Activated CD8-positive, alpha-beta T cell treated with anti-CD3 and anti-CD28 coated beads for 36 hours (primary cell): ENCODE data around the gene ZDHHC15. TPM values are rescaled to one million over a fixed set of nuclear protein-coding genes. Genes with fewer than 3 reads are reported as not detected.
"Not testable (repeated sequence)": the region's sequence is repeated elsewhere in the genome, so short reads cannot be mapped to it uniquely, and the experiment has no call there.

Experiments
- ATAC-seq: fragments of 200-7000 bp; cut with Tn5 transposase; one replicate; pipeline ENCODE4 v1.10.0; 2021; ENCODE audit warnings: mild to moderate bottlenecking, moderate library complexity
- CTCF ChIA-PET: fragments of 350-600 bp; sonication (Branson Sonifier 250); formaldehyde crosslinking; loops from one replicate; lab custom pipeline; 2021; ENCODE audit warnings: antibody characterized with exemption; lab: Charles Lee
- POLR2A ChIA-PET: fragments of 350-600 bp; sonication (Branson Sonifier 250); formaldehyde crosslinking; loops from one replicate; lab custom pipeline; 2021; ENCODE audit warnings: antibody characterized with exemption; lab: Charles Lee
- DNase-seq: peaks from one replicate; pipeline ENCODE4 v3.0.0-alpha.2; 2020
- H3K27ac Mint-ChIP-seq: one replicate; pipeline ENCODE4 v1.8.0; 2021; ENCODE audit warnings: mild to moderate bottlenecking, mixed read lengths
- H3K27me3 Mint-ChIP-seq: one replicate; pipeline ENCODE4 v1.8.0; 2021; ENCODE audit warnings: mixed read lengths
- H3K36me3 Mint-ChIP-seq: one replicate; pipeline ENCODE4 v1.8.0; 2021; ENCODE audit warnings: low read depth, mixed read lengths
- H3K4me1 Mint-ChIP-seq: one replicate; pipeline ENCODE4 v1.8.0; 2021; ENCODE audit warnings: low read depth, mixed read lengths
- H3K4me3 Mint-ChIP-seq: one replicate; pipeline ENCODE4 v1.8.0; 2021; ENCODE audit warnings: mild to moderate bottlenecking, moderate library complexity, mixed read lengths
- H3K9me3 Mint-ChIP-seq: one replicate; pipeline ENCODE4 v1.8.0; 2021; ENCODE audit warnings: mixed read lengths
- CTCF ChIP-seq: fragments of 200-600 bp; IDR thresholded peaks from one replicate; pipeline ENCODE4 v1.8.0; 2022; ENCODE audit warnings: antibody characterized with exemption, mild to moderate bottlenecking
- intact Hi-C: fragments of 100-400 bp; cut with micrococcal nuclease; formaldehyde crosslinking; loops from one replicate; pipeline ENCODE4 v1.10.0; 2022
- total RNA-seq, 2 experiments: library from RNA; stranded (reverse); gene quantifications; one replicate each; pipeline ENCODE4 v1.2.3, GENCODE V29; 2021

The ZDHHC15 gene
- total RNA-seq, 2 experiments from 2014 or later = 0.16 to 0.27 TPM

GRCh38 chrX:75335127-75335458, 187.7 kb downstream of the ZDHHC15 start:
- ATAC-seq (no peak), DNase-seq (no peak)
- Mint-ChIP-seq H3K9me3 (peaks cover 13% of the 10 kb centered on the region), H3K4me1 (no peaks in the 10 kb centered on the region), H3K27ac (no peak overlapping the region), H3K4me3 (no peak overlapping the region), H3K36me3 (peaks cover 41% of the 10 kb centered on the region), H3K27me3 (no peaks in the 10 kb centered on the region)
- ChIA-PET CTCF (no interaction called here), POLR2A (no interaction called here)
- intact Hi-C loops = no loop called here
- no peak for TF ChIP-seq CTCF

- POLR2A ChIA-PET, H3K27ac Mint-ChIP-seq, DNase-seq, intact Hi-C loops, CTCF ChIA-PET, H3K4me3 Mint-ChIP-seq, H3K27me3 Mint-ChIP-seq, ATAC-seq, H3K4me1 Mint-ChIP-seq: not testable (repeated sequence)
- Mint-ChIP-seq H3K9me3 (peaks cover 13% of the 10 kb centered on the region), H3K36me3 (peaks cover 46% of the 10 kb centered on the region)
Measured at GRCh38 chrX:75334407-75335126, 188.3 kb downstream of the ZDHHC15 start.

- peaks cover 85% of the 10 kb centered on the region for H3K36me3 Mint-ChIP-seq
- H3K9me3 Mint-ChIP-seq = peaks cover 21% of the 10 kb centered on the region
- no peak for ATAC-seq
- H3K27me3 Mint-ChIP-seq = no peaks in the 10 kb centered on the region
- no peak overlapping the region for H3K27ac Mint-ChIP-seq
- no peak overlapping the region for H3K4me3 Mint-ChIP-seq
- POLR2A ChIA-PET = no interaction called here
- no peaks in the 10 kb centered on the region for H3K4me1 Mint-ChIP-seq
- no peak for DNase-seq
- intact Hi-C loops = no loop called here
- TF ChIP-seq CTCF = no peak
- CTCF ChIA-PET = no interaction called here
Measured at GRCh38 chrX:75327607-75328006, 195.2 kb downstream of the ZDHHC15 start.

Other genes starting within 250 kb of the ZDHHC15 start
- gene UPRT, start 249.0 kb downstream of the ZDHHC15 start, total RNA-seq = 10 to 100 TPM; 84.8 to 85.3 TPM